Measurements from ENCODE around the gene HIVEP1. TPM values are rescaled to one million over a fixed set of nuclear protein-coding genes. Genes with fewer than 3 reads are reported as not detected.

The HIVEP1 gene
- total and polyA plus RNA-seq, 3 donors from 2014 or later: 15.5 to 53.3 (median 44.1) TPM

DNA sequence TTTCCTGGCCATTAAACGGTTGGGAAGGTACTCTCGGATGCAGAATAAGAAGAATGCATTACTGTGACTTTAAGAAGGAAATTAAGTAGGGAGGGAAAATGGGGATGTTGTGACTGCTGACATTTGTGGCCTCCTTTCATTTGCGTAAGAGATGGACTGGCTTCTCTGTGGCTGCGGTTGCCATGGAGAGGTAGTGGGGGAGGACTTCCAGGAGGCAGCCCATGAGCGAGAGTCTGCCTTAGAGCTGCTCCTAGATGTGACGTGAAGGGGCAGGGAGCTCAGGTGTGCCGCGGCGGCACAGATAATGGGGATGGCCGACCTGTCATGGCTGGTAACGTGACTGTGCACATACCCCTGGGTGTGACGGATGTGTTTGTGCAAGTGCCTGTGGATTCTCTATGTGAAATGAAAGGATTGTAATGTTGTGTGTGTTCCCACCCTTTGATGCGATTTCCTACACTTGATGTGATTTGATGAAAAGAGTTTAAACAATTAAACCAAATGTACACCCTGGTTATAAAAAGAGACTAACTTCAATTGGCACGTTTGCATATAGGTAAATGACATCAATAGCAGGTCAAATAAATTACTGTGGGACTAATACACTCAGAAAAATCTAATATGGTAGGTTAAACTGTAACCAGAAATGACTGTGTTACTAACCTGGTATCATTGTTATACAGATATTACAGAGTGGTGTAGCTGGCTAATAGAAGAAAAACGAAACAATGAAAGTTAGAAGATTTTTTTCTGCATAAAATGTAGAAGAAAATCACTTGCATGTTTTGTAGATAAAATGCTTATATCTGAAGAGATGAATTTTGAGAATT, 48.9 kb downstream of the HIVEP1 start:
- no peaks in the 10 kb centered on the region for H3K27me3 ChIP-seq
- intact Hi-C loops (cut with DNase I; ENCODE audit: low total_unique reads): no loop called here
- TF ChIP-seq, protein P1, sequence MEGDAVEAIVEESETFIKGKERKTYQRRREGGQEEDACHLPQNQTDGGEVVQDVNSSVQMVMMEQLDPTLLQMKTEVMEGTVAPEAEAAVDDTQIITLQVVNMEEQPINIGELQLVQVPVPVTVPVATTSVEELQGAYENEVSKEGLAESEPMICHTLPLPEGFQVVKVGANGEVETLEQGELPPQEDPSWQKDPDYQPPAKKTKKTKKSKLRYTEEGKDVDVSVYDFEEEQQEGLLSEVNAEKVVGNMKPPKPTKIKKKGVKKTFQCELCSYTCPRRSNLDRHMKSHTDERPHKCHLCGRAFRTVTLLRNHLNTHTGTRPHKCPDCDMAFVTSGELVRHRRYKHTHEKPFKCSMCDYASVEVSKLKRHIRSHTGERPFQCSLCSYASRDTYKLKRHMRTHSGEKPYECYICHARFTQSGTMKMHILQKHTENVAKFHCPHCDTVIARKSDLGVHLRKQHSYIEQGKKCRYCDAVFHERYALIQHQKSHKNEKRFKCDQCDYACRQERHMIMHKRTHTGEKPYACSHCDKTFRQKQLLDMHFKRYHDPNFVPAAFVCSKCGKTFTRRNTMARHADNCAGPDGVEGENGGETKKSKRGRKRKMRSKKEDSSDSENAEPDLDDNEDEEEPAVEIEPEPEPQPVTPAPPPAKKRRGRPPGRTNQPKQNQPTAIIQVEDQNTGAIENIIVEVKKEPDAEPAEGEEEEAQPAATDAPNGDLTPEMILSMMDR (IDR thresholded peaks at IDR 0.05): no peak
- TF ChIP-seq POLR2A (IDR thresholded peaks at IDR 0.05): no peak
- no peaks in the 10 kb centered on the region for H3K4me1 ChIP-seq
- WGBS, 2 donors: 81% methylated on average over 15 of the region's 15 CpGs
- H3K9me3 ChIP-seq: no peaks in the 10 kb centered on the region
- H3K27ac ChIP-seq: no peak overlapping the region
- H3K36me3 ChIP-seq (ENCODE audit: low read depth, missing control alignments): no peaks in the 10 kb centered on the region
- DNase-seq: peak; percentile 57
- no peak overlapping the region for H3K4me3 ChIP-seq

DNA sequence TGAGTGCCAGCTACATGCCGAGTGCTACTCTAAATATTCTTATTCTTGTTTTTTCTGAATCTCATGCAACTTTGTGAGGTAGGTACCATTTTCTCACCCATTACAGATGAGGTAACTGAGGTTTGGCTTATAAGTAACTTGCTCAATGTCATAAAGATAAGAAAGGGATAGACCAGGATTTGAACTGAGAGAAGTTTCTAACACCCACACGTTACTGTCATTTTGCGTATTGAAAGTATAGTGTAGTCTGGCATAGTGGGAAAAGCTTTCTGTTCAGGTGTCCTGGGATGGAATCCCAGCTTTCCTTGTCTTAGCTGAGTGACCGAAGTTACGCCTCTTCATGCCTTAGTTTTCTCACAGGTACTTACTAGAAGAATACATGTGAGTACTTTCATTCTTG, 50.5 kb downstream of the HIVEP1 start:
- DNase-seq: no peak
- no peak overlapping the region for H3K27ac ChIP-seq
- WGBS, 2 donors: 95% methylated on average over 5 of the region's 5 CpGs
- no peaks in the 10 kb centered on the region for H3K27me3 ChIP-seq
- H3K4me3 ChIP-seq: no peak overlapping the region
- intact Hi-C loops (cut with DNase I; ENCODE audit: low total_unique reads): no loop called here
- H3K36me3 ChIP-seq (ENCODE audit: low read depth, missing control alignments): no peaks in the 10 kb centered on the region
- TF ChIP-seq, protein P1 (IDR thresholded peaks at IDR 0.05): no peak
- TF ChIP-seq POLR2A (IDR thresholded peaks at IDR 0.05): no peak
- no peaks in the 10 kb centered on the region for H3K9me3 ChIP-seq
- H3K4me1 ChIP-seq: no peaks in the 10 kb centered on the region

DNA sequence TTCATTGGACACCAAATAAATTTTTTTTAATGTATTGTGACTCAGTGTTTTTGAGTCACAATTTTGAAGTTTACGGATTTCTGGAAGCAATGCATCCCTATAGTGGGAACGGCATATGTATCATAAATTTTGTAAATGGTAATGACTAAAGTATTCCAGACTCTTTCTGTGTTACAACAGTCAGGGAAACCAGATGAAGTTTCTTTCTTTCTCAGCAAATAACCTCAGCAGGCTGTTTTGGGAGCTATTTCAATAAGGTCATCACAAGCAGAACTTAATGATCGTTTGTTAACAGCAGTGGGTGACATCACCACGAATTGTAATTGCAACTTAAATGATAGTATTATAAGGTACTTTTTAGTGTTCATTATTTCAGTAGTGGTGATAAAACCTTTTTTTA, 52.0 kb downstream of the HIVEP1 start:
- intact Hi-C loops (cut with DNase I; ENCODE audit: low total_unique reads): no loop called here
- WGBS, 2 donors: 56 to 81% methylated on average over 4 of the region's 4 CpGs

DNA sequence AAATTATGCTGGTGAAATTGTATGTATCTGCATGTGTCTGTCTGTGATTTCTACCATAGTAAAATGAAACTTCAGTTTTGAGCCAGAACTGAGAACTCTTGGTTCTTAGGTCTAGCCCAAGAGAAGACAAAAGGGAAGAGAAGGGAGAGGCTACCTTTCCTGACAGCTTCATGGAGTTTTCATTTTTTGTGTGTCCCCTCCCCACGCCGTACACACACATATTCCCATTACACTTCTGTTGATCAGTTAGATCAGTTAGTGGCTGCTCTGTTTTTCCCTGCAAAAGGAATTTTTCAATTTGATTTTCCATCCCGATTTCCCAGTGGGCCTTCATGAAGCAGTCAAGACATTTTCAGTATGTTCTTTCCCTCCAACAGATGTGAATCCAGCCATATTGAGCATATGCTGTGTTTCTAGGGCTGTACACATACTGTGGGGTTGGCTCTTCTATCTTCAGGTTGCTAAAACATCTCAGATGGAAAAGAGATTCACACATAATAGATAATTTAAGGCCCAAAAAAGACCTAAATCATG, 52.5 kb downstream of the HIVEP1 start:
- H3K4me3 ChIP-seq: no peak overlapping the region
- no peaks in the 10 kb centered on the region for H3K9me3 ChIP-seq
- no peak for TF ChIP-seq POLR2A (IDR thresholded peaks at IDR 0.05)
- TF ChIP-seq, protein P1 (IDR thresholded peaks at IDR 0.05): no peak
- no peak for DNase-seq
- no peaks in the 10 kb centered on the region for H3K4me1 ChIP-seq
- intact Hi-C loops (cut with DNase I; ENCODE audit: low total_unique reads): no loop called here
- no peaks in the 10 kb centered on the region for H3K27me3 ChIP-seq
- no peaks in the 10 kb centered on the region for H3K36me3 ChIP-seq (ENCODE audit: low read depth, missing control alignments)
- WGBS, 2 donors: 83 to 89% methylated on average over 3 of the region's 3 CpGs
- H3K27ac ChIP-seq: no peak overlapping the region

More for the DNA sequence above, 52.0 kb downstream of the HIVEP1 start:
- no peaks in the 10 kb centered on the region for H3K4me1 ChIP-seq
- no peak overlapping the region for H3K27ac ChIP-seq
- no peaks in the 10 kb centered on the region for H3K36me3 ChIP-seq (ENCODE audit: low read depth, missing control alignments)
- H3K9me3 ChIP-seq: no peaks in the 10 kb centered on the region
- H3K4me3 ChIP-seq: no peak overlapping the region
- DNase-seq: no peak
- TF ChIP-seq, protein P1 (IDR thresholded peaks at IDR 0.05): no peak
- no peak for TF ChIP-seq POLR2A (IDR thresholded peaks at IDR 0.05)
- no peaks in the 10 kb centered on the region for H3K27me3 ChIP-seq

All from testis (tissue), 3 donors.